Measurements from ENCODE around the gene PI4KA. TPM values are rescaled to one million over a fixed set of nuclear protein-coding genes. Genes with fewer than 3 reads are reported as not detected.
"Not testable (repeated sequence)": the region's sequence is repeated elsewhere in the genome, so short reads cannot be mapped to it uniquely, and the experiment has no call there.

Gene PI4KA
- total RNA-seq, 1 donor from 2014 or later: 80.4 TPM

- Mint-ChIP-seq H3K9me3 (no peaks in the 10 kb centered on the region), H3K27me3 (ENCODE audit: insufficient read depth) (no peaks in the 10 kb centered on the region), H3K27ac (no peak overlapping the region), H3K4me1 (ENCODE audit: low read depth) (no peaks in the 10 kb centered on the region), H3K36me3 (ENCODE audit: low read depth) (peaks cover 11% of the 10 kb centered on the region), H3K4me3 (no peak overlapping the region)
- DNase-seq (ENCODE audit: low spot score): no peak
- intact Hi-C loops (cut with micrococcal nuclease): no loop called here
Measured at GRCh38 chr22:20727118-20728015, 131.2 kb downstream of the PI4KA start.

DNA sequence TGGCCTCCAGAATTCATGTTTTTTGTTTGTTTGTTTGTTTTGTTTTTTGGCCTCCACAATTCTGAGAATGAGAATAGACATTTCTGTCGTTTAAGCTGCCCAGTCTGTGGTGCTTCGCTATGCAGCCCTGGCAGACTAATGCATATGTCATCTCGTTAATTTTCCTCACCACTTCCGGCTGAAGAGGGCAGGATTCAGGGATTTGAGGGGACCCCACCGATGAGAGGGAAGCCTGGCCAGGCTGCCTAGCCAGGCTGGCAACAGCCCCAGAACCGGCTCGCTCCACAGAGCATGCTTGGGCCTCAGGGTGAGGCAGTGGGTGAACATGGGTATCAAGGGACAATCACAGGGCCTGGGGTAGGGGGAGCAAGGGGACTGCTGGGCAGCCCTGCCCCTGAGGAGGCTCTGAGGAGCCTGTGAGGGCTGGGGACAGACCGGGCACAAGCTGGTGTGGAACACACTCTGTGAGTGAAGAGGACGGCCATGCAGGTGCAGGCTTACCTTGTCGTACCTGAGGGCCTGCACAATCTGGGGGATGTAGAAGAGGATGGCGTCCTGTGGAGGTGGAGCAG lies 132.5 kb downstream of the PI4KA start:
- Mint-ChIP-seq H3K4me1 (ENCODE audit: low read depth) (no peaks in the 10 kb centered on the region), H3K27ac (no peak overlapping the region), H3K36me3 (ENCODE audit: low read depth) (peaks cover 10% of the 10 kb centered on the region), H3K9me3 (no peaks in the 10 kb centered on the region), H3K27me3 (ENCODE audit: insufficient read depth) (no peaks in the 10 kb centered on the region), H3K4me3 (no peak overlapping the region)
- intact Hi-C loops (cut with micrococcal nuclease): no loop called here
- no peak for DNase-seq (ENCODE audit: low spot score)

DNA sequence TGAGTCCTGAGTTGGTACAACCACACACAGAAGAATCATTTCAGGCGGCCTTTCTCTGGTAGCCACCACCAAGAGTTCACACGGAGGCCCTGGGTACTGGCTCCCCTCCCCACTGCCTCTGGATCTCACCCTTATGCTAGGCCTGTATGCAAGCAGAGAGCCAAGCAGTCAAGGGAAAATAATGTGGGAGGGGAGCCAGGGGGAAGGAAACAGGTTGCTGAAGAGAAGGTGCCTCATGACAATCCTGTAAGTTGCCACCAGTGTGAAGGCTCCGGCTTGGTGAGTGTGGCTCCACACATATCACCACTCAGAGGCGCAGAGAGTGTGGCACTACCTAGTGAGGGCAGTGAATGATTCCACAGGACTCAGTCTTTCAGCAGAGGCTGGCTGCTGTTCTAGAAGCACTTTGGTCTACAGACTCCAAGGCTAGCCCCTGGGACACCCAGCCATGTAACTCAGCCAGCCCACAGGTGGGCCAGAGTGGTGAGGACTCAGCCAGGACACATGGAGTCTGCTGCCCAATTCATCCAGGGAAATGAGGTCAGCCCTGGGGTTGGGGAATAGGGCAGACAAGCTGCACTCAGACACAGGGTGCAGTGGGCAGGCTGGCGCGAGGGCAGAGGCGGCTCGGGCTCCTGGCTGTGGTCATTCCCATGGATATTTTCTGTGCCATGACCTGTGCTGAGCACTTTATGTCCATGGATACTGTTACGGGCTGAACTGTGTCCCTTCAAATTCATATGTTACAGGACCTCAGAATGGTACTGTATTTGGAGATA lies 133.7 kb downstream of the PI4KA start:
- H3K36me3 Mint-ChIP-seq (ENCODE audit: low read depth): peaks cover 10% of the 10 kb centered on the region
- intact Hi-C loops (cut with micrococcal nuclease): no loop called here
- H3K4me3 Mint-ChIP-seq: no peak overlapping the region
- H3K4me1 Mint-ChIP-seq (ENCODE audit: low read depth): no peaks in the 10 kb centered on the region
- no peak for DNase-seq (ENCODE audit: low spot score)
- no peaks in the 10 kb centered on the region for H3K27me3 Mint-ChIP-seq (ENCODE audit: insufficient read depth)
- H3K9me3 Mint-ChIP-seq: no peaks in the 10 kb centered on the region
- no peak overlapping the region for H3K27ac Mint-ChIP-seq

GRCh38 chr22:20721409-20722218 lies 137.0 kb downstream of the PI4KA start:
- no peaks in the 10 kb centered on the region for H3K9me3 Mint-ChIP-seq
- H3K27ac Mint-ChIP-seq: no peak overlapping the region
- no peak overlapping the region for H3K4me3 Mint-ChIP-seq
- no peaks in the 10 kb centered on the region for H3K4me1 Mint-ChIP-seq (ENCODE audit: low read depth)
- intact Hi-C loops (cut with micrococcal nuclease): no loop called here
- no peaks in the 10 kb centered on the region for H3K27me3 Mint-ChIP-seq (ENCODE audit: insufficient read depth)
- peaks cover 3% of the 10 kb centered on the region for H3K36me3 Mint-ChIP-seq (ENCODE audit: low read depth)
- no peak for DNase-seq (ENCODE audit: low spot score)

- Mint-ChIP-seq H3K4me3 (no peak overlapping the region), H3K4me1 (ENCODE audit: low read depth) (no peaks in the 10 kb centered on the region), H3K36me3 (ENCODE audit: low read depth) (peaks cover 3% of the 10 kb centered on the region), H3K9me3 (no peaks in the 10 kb centered on the region), H3K27me3 (ENCODE audit: insufficient read depth) (no peaks in the 10 kb centered on the region), H3K27ac (no peak overlapping the region)
- intact Hi-C loops (cut with micrococcal nuclease): no loop called here
- no peak for DNase-seq (ENCODE audit: low spot score)
Measured at GRCh38 chr22:20720692-20721408, 137.8 kb downstream of the PI4KA start.

- H3K4me3 Mint-ChIP-seq; H3K27me3 Mint-ChIP-seq (ENCODE audit: insufficient read depth); H3K36me3 Mint-ChIP-seq (ENCODE audit: low read depth); intact Hi-C loops (cut with micrococcal nuclease); DNase-seq (ENCODE audit: low spot score); H3K4me1 Mint-ChIP-seq (ENCODE audit: low read depth); H3K9me3 Mint-ChIP-seq; H3K27ac Mint-ChIP-seq: not testable (repeated sequence)
Measured at GRCh38 chr22:20718727-20719126, 139.9 kb downstream of the PI4KA start.

DNA sequence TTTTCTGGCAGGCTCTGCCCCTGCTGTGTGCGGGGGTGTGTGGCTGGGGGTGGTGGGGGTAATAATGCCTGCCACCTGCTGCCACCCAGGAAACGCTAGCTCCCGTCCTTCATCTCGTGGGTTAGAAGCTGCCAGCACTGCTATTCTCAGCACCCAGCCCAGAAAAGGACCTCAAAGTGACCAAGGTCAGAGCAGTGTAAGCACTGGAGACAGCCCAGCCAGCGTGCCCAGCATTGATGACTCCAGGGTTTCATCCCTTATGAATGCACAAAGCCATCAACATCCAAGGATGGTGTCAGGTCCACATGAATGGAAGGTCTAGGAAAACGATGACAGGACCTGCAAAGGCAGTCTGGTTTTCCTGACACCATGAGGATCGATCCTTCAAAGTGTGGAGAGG lies 140.6 kb downstream of the PI4KA start:
- H3K9me3 Mint-ChIP-seq; H3K27me3 Mint-ChIP-seq (ENCODE audit: insufficient read depth); intact Hi-C loops (cut with micrococcal nuclease); H3K27ac Mint-ChIP-seq; H3K36me3 Mint-ChIP-seq (ENCODE audit: low read depth); H3K4me1 Mint-ChIP-seq (ENCODE audit: low read depth); DNase-seq (ENCODE audit: low spot score); H3K4me3 Mint-ChIP-seq: not testable (repeated sequence)

DNA sequence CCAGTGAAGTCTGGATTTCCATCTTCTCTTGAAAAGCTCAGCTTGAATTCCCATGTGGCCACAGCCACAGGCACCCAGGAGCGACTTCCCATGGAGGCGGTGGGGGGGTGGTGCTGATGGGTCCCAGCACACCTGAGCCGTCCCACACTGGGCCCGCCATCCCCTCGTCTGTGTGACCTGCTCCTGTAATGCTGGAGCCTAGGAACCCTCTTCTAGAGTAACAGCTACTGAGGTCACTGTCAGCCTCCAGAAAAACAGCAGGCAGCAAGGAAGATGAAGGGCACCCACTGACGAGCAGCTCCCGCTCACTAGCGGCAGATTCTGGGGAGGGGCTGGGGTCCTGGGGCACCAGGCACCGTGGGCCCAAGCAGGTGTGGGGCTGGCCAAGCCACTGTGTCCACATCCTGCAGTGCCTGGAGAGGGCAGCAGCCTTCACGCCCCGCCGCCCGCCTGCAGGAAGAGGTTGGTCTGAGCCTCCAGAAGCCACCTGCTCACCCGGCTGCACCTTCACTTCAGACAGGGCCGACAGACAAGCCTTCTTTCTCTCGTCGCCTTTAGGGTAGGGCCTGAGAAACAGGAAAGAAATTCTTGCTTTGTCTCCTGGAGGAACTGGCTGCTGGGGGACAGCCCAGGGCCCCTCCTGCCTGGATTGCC lies 141.3 kb downstream of the PI4KA start:
- H3K36me3 Mint-ChIP-seq (ENCODE audit: low read depth); H3K27ac Mint-ChIP-seq; H3K4me1 Mint-ChIP-seq (ENCODE audit: low read depth); H3K27me3 Mint-ChIP-seq (ENCODE audit: insufficient read depth); H3K4me3 Mint-ChIP-seq; H3K9me3 Mint-ChIP-seq; intact Hi-C loops (cut with micrococcal nuclease); DNase-seq (ENCODE audit: low spot score): not testable (repeated sequence)

GRCh38 chr22:20713116-20713515 lies 145.5 kb downstream of the PI4KA start:
- DNase-seq (ENCODE audit: low spot score); H3K4me3 Mint-ChIP-seq; intact Hi-C loops (cut with micrococcal nuclease): not testable (repeated sequence)

GRCh38 chr22:20709966-20710365 lies 148.6 kb downstream of the PI4KA start:
- H3K9me3 Mint-ChIP-seq; H3K4me3 Mint-ChIP-seq; H3K4me1 Mint-ChIP-seq (ENCODE audit: low read depth); DNase-seq (ENCODE audit: low spot score); intact Hi-C loops (cut with micrococcal nuclease); H3K27me3 Mint-ChIP-seq (ENCODE audit: insufficient read depth); H3K27ac Mint-ChIP-seq; H3K36me3 Mint-ChIP-seq (ENCODE audit: low read depth): not testable (repeated sequence)

More at GRCh38 chr22:20713116-20713515, 145.5 kb downstream of the PI4KA start:
- H3K4me1 Mint-ChIP-seq (ENCODE audit: low read depth); H3K27me3 Mint-ChIP-seq (ENCODE audit: insufficient read depth); H3K9me3 Mint-ChIP-seq; H3K36me3 Mint-ChIP-seq (ENCODE audit: low read depth); H3K27ac Mint-ChIP-seq: not testable (repeated sequence)

DNA sequence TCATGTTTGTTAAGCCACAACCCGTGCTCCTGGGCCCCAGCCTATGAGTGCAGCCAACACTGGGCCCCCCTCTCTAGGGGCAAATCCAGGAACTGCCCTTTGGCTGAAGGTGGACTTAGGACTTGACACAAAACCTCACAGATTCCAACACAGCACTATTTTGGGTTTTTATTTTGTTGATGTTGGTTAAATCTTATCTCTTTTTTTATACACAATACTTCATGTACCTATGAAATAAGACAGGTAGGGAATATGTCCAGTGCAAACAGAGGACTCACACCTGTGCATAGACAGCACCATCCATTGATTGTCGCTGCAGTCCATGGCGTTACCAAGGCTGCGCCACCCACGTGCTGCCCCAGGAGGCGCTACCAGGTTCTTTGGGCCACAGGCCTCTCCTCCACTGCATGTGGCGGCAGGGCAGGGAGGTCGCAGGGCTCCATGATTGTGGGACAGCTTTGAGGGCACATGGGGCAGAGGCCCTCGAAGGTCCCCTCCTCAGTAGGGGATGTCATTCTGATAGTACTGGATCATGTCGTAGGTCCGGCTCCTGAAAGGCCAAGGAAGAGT lies 151.0 kb downstream of the PI4KA start:
- DNase-seq (ENCODE audit: low spot score); intact Hi-C loops (cut with micrococcal nuclease); H3K4me3 Mint-ChIP-seq; H3K27ac Mint-ChIP-seq; H3K36me3 Mint-ChIP-seq (ENCODE audit: low read depth); H3K4me1 Mint-ChIP-seq (ENCODE audit: low read depth); H3K9me3 Mint-ChIP-seq: not testable (repeated sequence)
- peaks cover 11% of the 10 kb centered on the region for H3K27me3 Mint-ChIP-seq (ENCODE audit: insufficient read depth)

Data from activated T-helper 1 cell treated with anti-CD3 and anti-CD28 coated beads, Interleukin-12 subunit alpha, Interleukin-12 subunit beta, Interleukin-2, Interleukin-4 antibody, amounts not matched to agents 30 ng/mL and 10 ng/mL and 1 ng/mL, durations not matched to agents 14 hours and 24 hours and 36 hours (primary cell).